Tibial nerve (tissue), 4 donors: ENCODE results near the gene RSPO3.

ENCODE experiments used
- CTCF ChIP-seq, 5 experiments: fragments of 200-600 bp in 3 of 5; fragments of 450-650 bp in 2 of 5; sonication (generic) in 3 of 5; IDR thresholded peaks; one replicate each; pipeline ENCODE4 v1.5.1; 2016 to 2019; ENCODE audit warnings: antibody characterized with exemption in 5 of 5, mild to moderate bottlenecking in 3 of 5, moderate library complexity in 2 of 5
- EP300 ChIP-seq, 2 donors: sonication (generic); formaldehyde crosslinking; IDR thresholded peaks; one replicate each; pipeline ENCODE4 v1.6.1; 2017; ENCODE audit warnings: antibody characterized with exemption in 2 of 2, mild to moderate bottlenecking in 1 of 2
- POLR2A ChIP-seq, 2 donors: fragments of 450-650 bp; IDR thresholded peaks; one replicate each; pipeline ENCODE4 v1.6.1; 2017; ENCODE audit warnings: antibody characterized with exemption in 2 of 2, mild to moderate bottlenecking in 2 of 2, moderate library complexity in 2 of 2

GRCh38 chr6:127188744-127189143, 70.3 kb downstream of the RSPO3 start:
- TF ChIP-seq CTCF (IDR thresholded peaks at IDR 0.05), result no peak
- no peak for TF ChIP-seq POLR2A (IDR thresholded peaks at IDR 0.05)
- TF ChIP-seq EP300 (IDR thresholded peaks at IDR 0.05), result no peak
